GM21576 (cell line): ENCODE measurements around the gene STRN4.

Experiments used
- ATAC-seq: cut with Tn5 transposase; IDR thresholded peaks from one replicate; pipeline ENCODE4 v1.9.1; 2021; ENCODE audit warnings: mild to moderate bottlenecking, moderate library complexity; ENCODE audit not compliant: unreplicated experiment

STRN4 gene

DNA sequence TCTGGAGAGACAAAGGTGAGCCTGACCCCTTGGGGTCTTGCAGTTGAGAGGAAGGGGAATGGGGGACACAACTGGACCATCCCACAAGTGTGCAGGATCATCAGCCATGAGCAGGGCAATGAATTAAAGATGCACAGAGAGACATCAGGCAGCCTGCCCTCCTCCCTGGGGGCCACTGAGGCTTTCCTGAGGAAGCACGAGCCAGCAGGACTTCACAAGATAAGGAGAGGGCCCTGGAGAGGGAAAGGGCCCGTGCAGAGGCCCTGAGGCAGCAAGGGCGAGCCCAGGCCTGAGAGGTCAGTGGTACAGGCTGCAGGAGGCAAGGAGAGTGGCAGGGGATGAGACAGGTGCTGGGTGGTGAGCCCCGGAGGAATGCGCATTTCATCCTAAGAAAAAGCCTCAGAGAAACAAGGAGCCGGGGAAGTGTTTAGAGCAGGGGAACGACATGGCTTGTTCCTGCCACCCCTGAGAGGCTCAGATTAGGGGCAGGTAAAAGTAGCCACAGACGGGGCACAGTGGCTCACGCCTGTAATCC, 20.3 kb downstream of the STRN4 start:
- no peak for ATAC-seq

DNA sequence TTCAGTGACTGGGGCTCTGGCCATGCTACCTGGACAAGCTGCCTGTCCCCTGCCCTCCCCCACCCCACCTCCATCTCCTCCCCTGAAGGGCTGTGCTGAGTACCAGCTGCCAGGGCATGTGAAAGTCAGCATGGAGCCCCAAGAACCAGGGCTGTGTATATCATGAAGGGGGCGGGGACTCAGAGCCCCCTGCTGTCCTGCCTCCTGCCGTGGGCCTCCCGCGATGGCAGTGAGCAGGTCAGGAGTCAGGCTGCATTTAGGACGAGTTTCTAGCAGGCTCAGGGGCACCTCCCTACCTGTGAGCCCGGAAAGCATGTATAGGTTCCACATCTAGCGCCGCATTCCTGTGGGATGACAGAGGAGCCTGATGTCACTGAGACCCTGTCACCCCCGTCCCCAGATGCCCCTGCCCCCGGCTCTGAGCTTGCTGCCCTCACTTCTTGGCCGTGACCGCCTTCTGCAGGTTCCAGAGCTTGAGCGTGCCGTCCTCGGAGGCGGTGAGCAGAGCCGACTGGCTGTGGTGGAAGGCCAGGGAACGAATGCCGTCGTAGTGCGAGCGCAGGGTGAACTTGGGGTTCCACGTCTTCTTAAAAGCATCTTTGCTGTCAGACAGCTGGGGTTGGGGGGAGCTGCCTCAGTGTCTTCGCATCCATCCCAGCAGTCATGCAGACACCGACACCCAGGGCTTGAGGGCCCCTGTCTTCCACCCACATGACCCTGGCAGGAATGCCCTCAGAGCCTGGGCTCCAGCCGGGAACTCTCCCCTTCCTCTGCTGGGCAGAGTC, 21.0 kb downstream of the STRN4 start:
- ATAC-seq = no peak

DNA sequence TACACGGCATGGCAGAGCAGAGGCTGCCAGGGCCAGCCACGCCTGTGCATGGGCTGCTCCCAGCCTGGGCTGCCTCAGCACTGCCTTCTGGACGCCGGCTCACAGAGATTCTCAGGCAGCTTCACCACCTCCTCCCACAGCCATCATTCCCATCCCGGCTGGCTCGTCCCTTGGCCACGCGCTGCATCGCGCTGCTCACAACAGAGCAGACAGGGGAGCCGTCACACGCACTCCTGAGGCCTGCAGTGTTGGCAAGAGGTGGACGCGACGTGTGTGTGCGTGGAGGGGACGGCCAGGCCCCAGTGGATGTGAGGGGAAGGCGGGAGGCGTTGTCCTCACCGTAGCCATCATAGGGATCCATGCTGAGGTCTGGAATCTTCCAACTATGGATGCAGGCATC, 21.8 kb downstream of the STRN4 start:
- ATAC-seq = no peak

DNA sequence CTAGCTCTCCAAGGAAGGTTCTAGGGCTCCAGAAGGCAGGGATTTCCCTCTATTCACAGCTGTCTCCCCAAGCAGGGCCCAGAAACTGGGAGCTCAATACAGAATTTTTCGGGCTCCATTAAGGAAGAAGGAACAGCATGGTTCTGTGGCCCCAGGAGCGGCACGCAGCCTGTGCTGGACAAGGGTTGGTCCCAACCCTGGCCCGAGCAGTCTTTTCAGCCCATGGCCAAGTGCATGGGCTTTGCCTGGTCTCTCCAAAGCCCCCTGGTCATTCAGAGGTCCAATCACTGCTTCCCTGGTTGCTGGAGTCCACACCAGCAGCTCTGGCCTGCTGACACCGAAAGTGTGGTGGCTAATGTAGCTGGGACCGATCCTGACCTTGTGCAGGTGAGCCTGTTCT, 22.8 kb downstream of the STRN4 start:
- ATAC-seq = no peak

DNA sequence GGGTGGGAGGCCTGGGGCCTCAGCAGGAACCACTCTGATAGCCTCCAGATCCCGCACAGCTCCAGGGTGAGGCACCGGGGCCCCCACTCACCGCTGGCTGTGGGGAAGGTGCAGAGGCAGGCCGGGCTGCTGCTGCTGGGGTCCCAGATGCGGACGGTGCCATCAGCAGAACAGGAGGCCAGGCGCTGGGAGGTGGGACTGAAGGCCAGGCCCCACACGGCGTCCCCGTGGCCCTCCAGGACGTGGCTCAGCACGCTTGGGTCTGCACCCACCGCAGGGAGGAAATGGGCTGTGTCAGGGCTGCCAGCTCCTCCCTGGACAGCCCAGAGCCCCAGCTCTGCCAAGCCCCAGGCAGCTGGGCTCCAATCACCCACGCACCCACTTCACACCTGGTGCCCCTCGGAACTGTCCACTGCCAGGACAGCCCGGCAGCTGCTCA, 23.2 kb downstream of the STRN4 start:
- ATAC-seq = no peak

DNA sequence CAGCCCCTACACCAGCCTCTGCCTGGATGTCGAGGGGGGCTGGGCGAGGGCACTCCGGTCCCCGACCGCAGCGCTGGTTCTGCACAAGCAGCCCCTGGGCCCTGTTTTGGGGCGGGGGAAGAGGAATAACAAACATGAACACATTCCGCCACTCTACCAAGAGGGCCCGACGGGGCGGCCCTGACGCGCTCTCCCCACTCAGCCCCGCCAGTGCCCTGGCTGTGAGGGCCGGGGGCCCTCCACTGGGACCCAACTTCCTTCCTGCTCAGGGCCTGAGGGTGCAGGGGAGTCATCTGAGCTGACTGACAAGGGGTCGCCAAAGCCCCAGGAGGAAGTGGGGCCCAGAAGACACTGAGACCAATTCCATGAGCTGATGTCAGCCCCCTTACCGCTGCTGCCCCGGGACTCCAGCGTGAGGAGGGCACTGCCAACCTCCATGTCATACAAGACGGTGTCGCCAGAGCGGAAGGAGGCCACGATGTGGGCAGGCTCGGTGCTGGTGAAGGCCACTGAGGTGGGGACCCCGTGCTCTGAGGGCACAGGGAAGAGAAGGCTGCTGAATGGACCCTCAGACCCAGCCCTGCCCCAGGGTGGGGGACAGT, 23.7 kb downstream of the STRN4 start:
- ATAC-seq = no peak

DNA sequence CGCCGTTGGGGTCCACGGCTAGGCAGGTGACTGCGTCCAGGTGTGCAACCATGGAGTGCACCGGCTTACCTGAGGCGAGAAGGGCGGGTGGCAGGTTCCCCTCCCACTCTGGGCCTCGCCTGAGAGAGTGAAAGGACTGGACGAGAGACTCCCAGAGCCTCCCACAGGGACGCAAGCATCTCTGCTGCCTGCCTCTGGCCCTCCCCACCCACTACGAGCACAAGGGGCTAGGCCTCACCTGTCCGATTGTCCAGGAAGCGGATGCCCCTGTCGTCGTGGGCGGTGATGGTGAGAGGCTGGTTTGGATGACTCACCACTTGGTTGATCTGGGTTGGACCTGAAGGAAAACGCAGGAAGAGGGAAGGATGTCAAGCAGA, 24.3 kb downstream of the STRN4 start:
- no peak for ATAC-seq

DNA sequence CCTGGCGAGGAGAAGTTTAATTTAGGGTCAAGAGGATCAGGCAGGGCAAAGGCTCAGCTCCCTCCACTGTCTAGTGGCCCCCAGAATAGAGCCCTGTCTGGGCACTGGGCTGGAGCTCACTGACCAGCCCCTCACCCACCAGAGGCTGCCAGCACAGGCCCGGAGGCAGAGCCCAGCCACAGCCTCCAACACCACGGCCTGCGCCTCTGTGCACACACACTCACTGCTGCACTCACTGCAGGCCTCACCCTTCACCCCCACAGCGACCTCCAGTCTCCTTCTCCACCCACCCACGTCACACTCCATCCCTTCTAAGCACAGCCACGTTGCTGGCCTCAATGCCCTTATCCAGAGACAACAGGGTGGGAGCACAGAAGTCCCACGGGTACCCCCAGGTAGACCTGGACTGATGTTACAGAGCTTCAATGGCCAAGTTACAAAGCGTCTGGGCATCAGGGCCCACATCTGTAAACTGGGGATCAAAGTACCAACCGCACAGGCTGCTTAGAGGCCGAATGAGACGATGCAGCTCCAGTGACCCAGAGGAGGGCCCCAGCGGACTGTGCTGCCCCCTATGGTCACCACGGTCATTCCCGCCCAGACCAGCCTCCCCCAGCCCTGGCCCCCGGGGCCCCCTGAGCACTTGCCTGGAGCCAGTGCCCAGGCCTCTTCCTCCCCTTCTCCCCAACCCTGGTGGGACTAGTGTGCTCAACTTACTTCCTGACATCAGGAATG, 24.8 kb downstream of the STRN4 start:
- no peak for ATAC-seq

DNA sequence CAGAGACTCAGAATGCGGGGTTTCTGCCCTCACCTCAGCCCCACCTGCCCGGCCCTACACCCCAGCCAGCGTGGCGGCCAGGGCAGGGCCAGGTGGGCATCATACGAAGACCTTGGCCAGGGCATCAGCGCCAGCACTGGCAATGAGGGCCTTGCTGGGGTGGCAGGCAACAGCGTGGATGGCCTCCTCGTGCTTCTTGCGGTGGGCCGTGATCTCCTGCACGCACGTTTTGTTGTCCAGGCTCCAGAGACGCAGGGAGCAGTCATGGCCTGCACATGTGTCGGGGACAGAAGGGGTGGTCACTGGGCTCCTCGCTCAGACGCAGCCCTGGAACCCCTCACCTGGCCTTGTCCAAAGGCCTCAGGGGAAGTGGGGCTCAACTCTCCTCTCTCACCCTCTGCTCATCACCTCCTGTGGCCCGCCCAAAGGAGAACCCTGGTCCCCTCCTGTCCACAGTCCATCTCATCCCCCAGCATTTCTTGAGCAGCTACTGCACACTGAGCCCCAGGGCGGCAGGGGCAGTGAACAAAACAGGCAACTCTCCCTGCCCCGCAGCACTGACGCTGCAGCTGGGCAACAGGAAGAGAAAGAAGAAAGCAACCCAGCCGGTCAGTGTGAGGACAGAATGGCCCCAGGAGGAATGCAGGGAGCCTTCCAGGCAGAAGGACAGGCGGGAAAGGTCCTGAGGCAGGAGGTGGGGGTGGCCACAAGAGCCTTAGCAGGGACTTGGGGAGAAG, 25.6 kb downstream of the STRN4 start:
- ATAC-seq = no peak

DNA sequence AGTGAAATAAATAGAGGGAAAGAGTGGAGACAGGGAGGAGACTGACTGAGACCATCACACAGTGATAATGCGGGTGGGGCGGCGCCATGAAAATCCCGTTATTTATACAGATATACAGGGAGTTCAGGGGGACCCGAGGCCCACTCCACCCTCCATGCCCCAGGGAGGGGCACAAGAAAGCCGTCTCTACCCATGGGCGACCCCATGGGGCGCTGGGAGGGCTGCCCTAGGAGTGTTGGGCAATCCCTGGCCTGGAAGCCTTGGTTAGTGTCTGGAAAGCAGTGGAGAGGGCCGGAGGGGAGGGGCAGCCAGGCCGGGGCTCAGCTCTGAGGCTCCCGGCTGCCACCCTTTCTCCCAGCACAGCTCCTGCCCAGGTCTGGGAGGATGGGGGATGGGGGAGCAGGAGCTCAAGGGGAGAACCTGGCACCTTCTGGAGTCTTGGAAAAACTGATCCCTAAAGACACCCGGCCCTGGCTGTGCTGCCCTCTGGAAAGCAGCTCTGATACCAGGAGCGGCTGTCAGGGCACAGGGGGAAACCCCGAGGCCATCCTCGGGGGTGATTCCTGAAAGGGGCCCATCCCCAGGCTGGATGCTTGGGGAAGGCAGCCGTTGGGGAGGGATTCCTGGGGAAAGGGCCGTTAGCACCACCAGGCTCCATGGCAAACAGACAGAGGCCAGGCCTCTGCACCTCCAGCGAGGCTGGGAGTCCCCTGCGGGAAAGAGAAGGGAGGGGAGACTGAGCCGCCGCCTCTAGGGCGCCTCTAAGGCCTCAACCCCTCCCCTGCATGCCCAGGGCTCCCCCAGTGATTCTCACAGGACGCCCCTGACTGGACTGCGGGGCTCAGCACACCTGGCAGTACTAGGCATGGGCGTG, 26.4 kb downstream of the STRN4 start:
- ATAC-seq = no peak

DNA sequence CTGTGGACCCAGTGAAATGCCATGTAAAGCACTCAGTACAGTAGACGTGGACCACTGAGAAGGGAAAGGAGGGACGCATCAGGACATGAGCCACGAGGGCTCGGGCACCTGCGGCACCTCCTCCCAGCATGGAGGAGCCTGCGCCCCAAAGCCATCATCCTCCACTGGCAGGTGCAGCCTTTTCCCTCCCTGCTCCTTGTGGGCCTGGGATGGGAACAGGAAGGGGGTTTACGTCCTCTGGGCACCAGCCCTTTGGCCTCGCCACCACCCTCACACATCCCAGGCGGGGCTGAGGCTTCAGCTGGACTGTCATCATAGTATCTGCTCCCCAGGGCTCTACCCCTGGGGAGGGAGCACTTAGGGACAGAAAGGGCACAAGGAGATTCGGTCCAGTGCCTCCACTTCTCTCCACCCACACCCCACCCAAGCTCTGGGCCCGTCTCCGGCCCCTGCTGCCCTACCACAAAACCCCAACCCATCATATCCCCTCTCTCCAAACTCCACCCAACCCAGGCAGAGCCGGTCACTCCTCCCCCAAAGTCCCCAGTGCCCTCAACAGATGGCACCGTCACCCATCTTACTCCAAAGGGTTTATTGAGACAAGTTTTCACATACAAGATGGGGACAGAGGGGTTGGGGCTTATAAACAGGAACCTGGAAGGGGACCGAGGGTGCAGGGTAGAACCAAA, 27.2 kb downstream of the STRN4 start:
- ATAC-seq = no peak

DNA sequence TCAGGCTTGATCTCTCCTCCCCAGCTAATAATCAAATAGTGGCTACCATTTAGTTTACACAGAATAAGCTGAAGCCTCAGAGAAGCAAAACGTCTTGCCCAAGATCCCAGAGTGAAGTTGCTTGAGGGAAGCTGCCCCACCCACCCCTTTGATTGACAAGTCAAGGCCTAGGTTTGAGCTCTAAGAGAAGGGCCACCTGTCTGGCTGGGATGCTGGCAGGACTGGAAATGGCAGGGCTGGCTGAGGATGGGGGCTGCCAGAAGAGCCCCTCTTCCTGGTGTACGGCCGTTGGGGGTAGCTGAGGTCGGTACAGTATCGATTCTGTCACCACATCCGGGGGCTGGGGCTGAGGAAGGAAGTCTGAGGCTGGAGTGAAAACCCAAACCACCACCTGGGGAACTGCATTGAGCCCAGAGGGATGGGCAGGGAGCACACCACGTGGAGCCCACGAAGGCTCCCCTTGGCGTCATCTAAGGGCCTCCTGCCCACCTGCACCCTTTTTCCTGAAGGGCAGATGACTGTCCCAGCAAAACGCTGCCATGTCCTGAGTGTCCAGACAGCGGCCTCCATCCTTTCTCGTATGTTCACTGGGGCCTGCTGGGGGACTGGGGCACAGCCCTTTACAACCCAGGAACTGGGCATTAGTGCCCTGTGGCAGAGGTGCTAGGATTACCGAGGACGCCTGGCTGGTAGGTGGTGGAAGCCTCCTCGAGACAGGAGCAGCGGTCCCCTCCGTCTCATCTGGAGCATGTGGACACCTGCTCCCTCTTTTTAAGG, 27.9 kb downstream of the STRN4 start:
- no peak for ATAC-seq

DNA sequence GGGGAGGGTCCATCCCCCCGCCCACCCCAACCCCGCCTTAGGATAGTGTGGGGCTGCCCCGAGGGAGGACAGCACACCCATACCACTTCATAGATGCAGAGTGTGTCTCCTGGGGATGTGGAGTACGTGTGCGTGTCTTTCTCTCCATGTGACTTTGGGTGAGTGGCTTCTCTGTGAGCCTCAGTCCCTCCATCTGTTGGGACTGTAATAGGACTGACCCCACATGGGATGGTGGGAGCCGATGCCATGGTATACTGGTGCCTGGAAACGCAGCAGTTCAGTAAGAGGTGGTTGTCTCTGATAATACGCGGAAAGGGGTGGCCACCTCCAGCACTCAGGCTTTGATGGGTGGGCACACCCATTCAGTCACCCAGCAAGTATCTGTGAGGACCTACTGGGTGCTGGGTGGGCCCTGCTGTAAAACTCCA, 28.5 kb downstream of the STRN4 start:
- ATAC-seq = no peak

DNA sequence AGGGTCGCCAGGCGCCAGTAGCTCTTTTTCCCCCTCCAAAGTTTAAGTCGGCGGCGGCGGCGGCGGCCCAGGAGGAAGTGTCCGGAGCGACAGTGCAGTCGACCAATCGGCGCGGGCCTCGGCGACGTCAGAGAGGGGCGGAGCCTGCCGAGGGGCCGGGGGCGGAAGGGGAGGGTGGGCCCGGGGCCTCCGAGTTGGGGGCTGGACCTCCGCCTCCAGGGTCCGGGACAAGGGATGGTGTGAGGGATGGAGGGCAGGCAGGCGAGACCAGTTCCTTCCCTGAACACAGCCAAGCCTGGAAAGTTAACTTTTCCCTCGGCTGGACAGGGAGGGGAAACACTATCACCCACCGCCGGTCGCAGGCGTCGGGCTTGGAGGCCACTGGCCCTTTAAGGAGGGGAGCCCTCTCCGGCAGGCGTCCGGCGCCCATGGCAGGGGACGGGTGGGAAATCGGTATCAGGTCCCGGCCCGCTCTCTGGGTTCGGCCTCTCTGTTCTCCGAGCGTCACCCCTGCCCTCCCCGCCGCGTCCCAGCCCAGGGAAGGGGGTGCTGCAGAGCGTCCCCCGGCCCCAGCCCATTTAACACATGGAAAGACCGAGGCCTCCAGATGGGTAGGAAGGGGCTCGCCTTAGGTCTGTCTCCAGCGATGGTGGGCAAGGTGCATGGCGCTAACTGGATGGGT, 29.1 kb downstream of the STRN4 start, which contains the start of gene PRKD2:
Gene PRKD2 (minus strand): TSS at position 81 of the 682 bp plus-strand sequence. CDS start 744 bp downstream, outside the sequence.
- peak; percentile 34 for ATAC-seq

DNA sequence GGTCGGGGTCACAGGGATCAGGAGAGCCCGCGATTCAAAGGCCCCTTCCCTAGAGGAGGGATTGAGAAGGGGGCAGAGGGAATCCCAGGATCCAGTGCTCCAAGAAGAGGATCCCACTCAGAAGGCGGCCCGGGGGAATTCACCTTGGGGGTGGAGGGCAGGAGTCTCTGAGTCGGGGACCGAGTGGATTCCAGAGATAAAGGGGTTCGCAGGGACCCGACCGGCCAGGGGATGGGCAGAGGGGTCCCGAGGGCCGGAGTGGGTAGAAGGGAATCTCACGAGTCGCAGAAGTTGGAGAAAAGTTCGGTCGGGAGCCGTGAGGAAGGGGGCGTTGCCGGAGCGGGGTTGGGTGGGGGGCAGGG, 29.6 kb downstream of the STRN4 start:
- no peak for ATAC-seq

DNA sequence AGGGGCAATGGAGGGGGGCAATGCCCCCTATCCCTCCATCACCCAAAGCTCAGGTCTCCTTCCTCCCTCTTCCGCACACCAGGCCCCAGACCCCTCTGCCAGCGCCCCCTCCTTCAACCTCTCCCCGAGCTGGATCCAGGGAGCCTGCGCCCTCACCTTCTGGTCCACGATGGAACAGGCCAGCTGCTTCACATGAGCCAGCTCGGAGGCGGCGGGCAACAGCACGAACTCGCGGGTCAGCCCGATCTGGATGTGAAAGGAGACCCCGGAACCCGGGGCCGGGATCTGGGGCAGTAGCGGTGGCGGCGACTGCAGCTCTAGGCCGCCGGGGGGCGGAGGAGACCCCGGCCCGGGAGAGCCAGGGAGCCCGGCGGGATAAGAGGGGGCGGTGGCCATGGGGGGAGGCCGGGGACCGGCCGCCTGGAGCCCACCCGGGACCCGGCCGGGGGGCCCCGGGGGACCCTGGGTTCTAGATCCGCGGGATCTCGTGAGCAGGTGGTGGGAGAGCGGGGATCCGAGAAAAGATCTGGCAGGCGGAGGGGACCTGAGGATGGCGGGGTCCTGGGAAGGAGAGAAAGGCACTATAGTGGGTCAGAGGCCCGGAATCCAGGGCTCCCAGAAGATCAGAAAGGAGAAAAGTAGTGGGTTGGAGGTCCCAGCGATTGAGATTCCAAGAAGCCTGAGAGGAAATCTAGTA, 30.1 kb downstream of the STRN4 start:
- no peak for ATAC-seq

DNA sequence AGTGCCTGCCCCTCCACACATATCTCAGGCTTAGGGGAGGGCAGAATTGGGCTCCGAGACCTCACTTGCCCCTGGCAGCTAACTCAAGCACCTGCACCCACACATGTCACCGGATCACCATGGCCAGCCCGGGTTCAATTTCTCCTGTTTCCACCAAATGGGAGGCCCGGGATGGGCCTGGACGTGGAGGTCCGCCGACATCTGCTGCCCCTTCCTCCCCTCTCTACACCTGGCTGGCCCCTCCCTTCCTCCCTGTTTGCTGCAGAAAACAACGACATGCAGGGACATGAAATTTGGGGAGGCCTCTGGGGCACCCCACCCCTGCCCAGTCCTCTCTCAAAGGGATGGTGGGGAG, 30.7 kb downstream of the STRN4 start:
- no peak for ATAC-seq
